Progenitor cell of endocrine pancreas (in vitro differentiated cells): ENCODE data around the gene DLGAP1. TPM values are rescaled to one million over a fixed set of nuclear protein-coding genes. Genes with fewer than 3 reads are reported as not detected.

Source experiments
- DNase-seq: peaks from one replicate; pipeline ENCODE4 v3.0.0; 2021; ENCODE audit warnings: low spot score; ENCODE audit not compliant: unreplicated experiment
- H3K27ac Mint-ChIP-seq: 2 replicates; pipeline ENCODE4 v1.8.0; 2021; ENCODE audit warnings: mild to moderate bottlenecking, moderate library complexity, mixed read lengths
- H3K27me3 Mint-ChIP-seq: 2 replicates; pipeline ENCODE4 v1.8.0; 2021; ENCODE audit warnings: mixed read lengths
- H3K36me3 Mint-ChIP-seq: 2 replicates; pipeline ENCODE4 v1.8.0; 2022; ENCODE audit warnings: mixed read lengths; ENCODE audit not compliant: insufficient read depth
- H3K4me1 Mint-ChIP-seq: 2 replicates; pipeline ENCODE4 v1.8.0; 2021; ENCODE audit warnings: low read depth, mixed read lengths
- H3K4me3 Mint-ChIP-seq: 2 replicates; pipeline ENCODE4 v1.8.0; 2021; ENCODE audit warnings: low read depth, mild to moderate bottlenecking, moderate library complexity, mixed read lengths
- H3K9me3 Mint-ChIP-seq: 2 replicates; pipeline ENCODE4 v1.8.0; 2021; ENCODE audit warnings: low read depth, mixed read lengths
- CTCF ChIP-seq: fragments of 200-600 bp; sonication (generic); IDR thresholded peaks from one replicate; pipeline ENCODE4 v1.5.0; 2021; ENCODE audit warnings: antibody characterized with exemption, mild to moderate bottlenecking; ENCODE audit not compliant: unreplicated experiment
- total RNA-seq: library from RNA; stranded (reverse); gene quantifications from 2 replicates; pipeline ENCODE4 v1.2.1, GENCODE V29; 2021

The DLGAP1 gene
- total RNA-seq, 1 donor from 2014 or later, result 16.7 TPM

DNA sequence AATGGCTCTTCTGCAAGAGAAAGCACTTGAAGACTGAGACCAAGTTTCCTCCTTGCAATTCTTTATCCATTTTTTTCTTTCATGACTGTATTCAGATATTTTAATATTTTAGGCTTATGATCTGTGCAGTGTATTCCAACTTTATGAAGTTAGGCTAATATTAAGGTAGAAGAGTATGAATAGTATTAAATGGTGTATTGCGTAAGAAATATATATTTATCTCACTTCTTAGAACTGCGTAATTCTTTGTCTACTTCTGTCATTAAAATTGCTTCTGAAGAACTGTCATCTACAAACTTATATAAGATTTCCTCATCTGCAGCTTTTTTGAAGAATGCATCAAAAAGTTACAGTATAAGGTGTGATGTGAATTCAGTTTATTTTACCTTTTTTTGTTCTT is 183.2 kb downstream of the DLGAP1 start:
- H3K4me1 Mint-ChIP-seq, result peaks cover 8% of the 10 kb centered on the region

GRCh38 chr18:4270988-4271387 is 184.1 kb downstream of the DLGAP1 start:
- TF ChIP-seq CTCF, result no peak
- peaks cover 14% of the 10 kb centered on the region for H3K4me1 Mint-ChIP-seq
- no peak overlapping the region for H3K4me3 Mint-ChIP-seq
- no peak for DNase-seq
- no peaks in the 10 kb centered on the region for H3K27me3 Mint-ChIP-seq
- no peaks in the 10 kb centered on the region for H3K36me3 Mint-ChIP-seq
- H3K9me3 Mint-ChIP-seq, result no peaks in the 10 kb centered on the region
- H3K27ac Mint-ChIP-seq, result no peak overlapping the region

More for the DNA sequence above, 183.2 kb downstream of the DLGAP1 start:
- no peaks in the 10 kb centered on the region for H3K9me3 Mint-ChIP-seq
- no peaks in the 10 kb centered on the region for H3K27me3 Mint-ChIP-seq
- H3K36me3 Mint-ChIP-seq, result no peaks in the 10 kb centered on the region
- no peak for DNase-seq
- H3K27ac Mint-ChIP-seq, result no peak overlapping the region
- no peak overlapping the region for H3K4me3 Mint-ChIP-seq
- no peak for TF ChIP-seq CTCF

DNA sequence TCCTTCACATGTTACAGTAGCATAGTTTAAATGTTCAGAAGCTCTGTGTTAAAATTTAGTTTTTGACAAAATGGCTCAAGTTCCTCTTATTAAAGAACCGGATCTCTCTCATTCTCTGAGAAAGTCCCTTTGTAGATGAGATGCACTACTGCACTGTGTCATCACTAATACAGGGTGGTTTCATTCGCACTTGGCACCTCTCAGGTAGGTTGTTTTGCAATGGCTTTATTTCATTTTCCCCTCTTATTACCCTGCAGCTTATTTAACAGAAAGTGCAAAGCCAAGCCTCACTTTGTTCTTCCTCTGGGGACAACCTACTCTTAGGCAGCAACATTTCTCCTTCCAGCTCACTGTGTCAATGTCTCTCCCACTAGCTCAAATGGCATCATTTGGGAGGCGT is 185.1 kb downstream of the DLGAP1 start:
- H3K4me1 Mint-ChIP-seq, result peaks cover 14% of the 10 kb centered on the region

GRCh38 chr18:4267641-4268040 is 187.5 kb downstream of the DLGAP1 start:
- Mint-ChIP-seq H3K4me3 (no peak overlapping the region), H3K9me3 (no peaks in the 10 kb centered on the region), H3K36me3 (no peaks in the 10 kb centered on the region)

More for the DNA sequence above, 185.1 kb downstream of the DLGAP1 start:
- Mint-ChIP-seq H3K4me3 (no peak overlapping the region), H3K27me3 (no peaks in the 10 kb centered on the region), H3K9me3 (no peaks in the 10 kb centered on the region), H3K36me3 (no peaks in the 10 kb centered on the region), H3K27ac (no peak overlapping the region)
- no peak for TF ChIP-seq CTCF
- DNase-seq, result no peak

DNA sequence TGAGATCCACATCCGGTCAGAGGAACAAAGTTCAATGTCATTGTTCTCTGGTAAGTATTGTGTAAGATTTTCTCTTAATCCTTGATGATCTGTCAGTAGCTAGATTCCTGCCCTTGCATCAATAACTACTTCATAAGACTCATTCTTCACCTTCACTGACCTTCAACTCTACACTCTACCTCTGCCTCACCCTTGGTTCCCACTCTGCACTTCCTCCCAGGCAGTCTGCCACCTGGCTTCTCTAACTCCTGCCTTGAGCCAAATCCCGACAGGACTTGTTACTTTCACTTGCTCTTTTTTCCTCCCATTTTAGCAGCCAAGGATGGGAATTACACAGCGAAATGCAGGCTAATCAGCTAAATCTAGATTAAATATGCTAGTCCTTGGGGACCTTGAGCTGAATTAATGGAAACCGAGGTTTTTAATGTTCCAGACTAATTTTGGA is 190.7 kb downstream of the DLGAP1 start:
- H3K4me1 Mint-ChIP-seq, result peaks cover 17% of the 10 kb centered on the region
- DNase-seq, result no peak
- H3K4me3 Mint-ChIP-seq, result no peak overlapping the region
- H3K27me3 Mint-ChIP-seq, result no peaks in the 10 kb centered on the region
- no peak for TF ChIP-seq CTCF
- no peaks in the 10 kb centered on the region for H3K9me3 Mint-ChIP-seq
- no peaks in the 10 kb centered on the region for H3K36me3 Mint-ChIP-seq
- no peak overlapping the region for H3K27ac Mint-ChIP-seq

More at GRCh38 chr18:4267641-4268040, 187.5 kb downstream of the DLGAP1 start:
- Mint-ChIP-seq H3K27me3 (no peaks in the 10 kb centered on the region), H3K4me1 (peaks cover 17% of the 10 kb centered on the region), H3K27ac (no peak overlapping the region)
- TF ChIP-seq CTCF, result no peak
- DNase-seq, result no peak
